WTC11 (cell line): Measurements from ENCODE around the gene ZIC4. TPM values are rescaled to one million over a fixed set of nuclear protein-coding genes. Genes with fewer than 3 reads are reported as not detected.

Experiments
- ATAC-seq: fragments of 200-7000 bp; cut with Tn5 transposase; 2 replicates; pipeline ENCODE4 v1.10.0; 2021; ENCODE audit warnings: mild to moderate bottlenecking, moderate library complexity
- CTCF ChIA-PET: fragments of 300-600 bp; sonication (Branson Sonifier 250); formaldehyde crosslinking; loops from one replicate; lab custom pipeline; 2021; ENCODE audit warnings: antibody characterized with exemption; lab: Charles Lee
- POLR2A ChIA-PET: fragments of 350-600 bp; sonication (Branson Sonifier 250); formaldehyde crosslinking; loops from one replicate; lab custom pipeline; 2021; ENCODE audit warnings: antibody characterized with exemption; lab: Charles Lee
- DNase-seq: peaks from one replicate; pipeline ENCODE4 v3.0.0; 2021; ENCODE audit warnings: low spot score
- H3K27ac Mint-ChIP-seq: 2 replicates; pipeline ENCODE4 v1.8.0; 2021; ENCODE audit warnings: mixed read lengths
- H3K27me3 Mint-ChIP-seq: 2 replicates; pipeline ENCODE4 v1.8.0; 2021; ENCODE audit warnings: low read depth, mild to moderate bottlenecking, moderate library complexity, mixed read lengths
- H3K36me3 Mint-ChIP-seq: 2 replicates; pipeline ENCODE4 v1.8.0; 2021; ENCODE audit warnings: mixed read lengths
- H3K4me1 Mint-ChIP-seq: 2 replicates; pipeline ENCODE4 v1.8.0; 2022; ENCODE audit warnings: mixed read lengths
- H3K4me3 Mint-ChIP-seq: 2 replicates; pipeline ENCODE4 v1.8.0; 2021; ENCODE audit warnings: mild to moderate bottlenecking, moderate library complexity, mixed read lengths
- H3K9me3 Mint-ChIP-seq: 2 replicates; pipeline ENCODE4 v1.8.0; 2021; ENCODE audit warnings: mixed read lengths
- HMGA2 ChIP-seq: fragments of 250-450 bp; sonication (Bioruptor Pico); IDR thresholded peaks from 2 replicates; pipeline ENCODE4 v1.4.0; 2021; ENCODE audit warnings: mild to moderate bottlenecking, moderate library complexity
- IRF2 ChIP-seq: sonication (generic); formaldehyde crosslinking; IDR thresholded peaks from 2 replicates; pipeline ENCODE4 v1.8.0; 2022; ENCODE audit warnings: low read depth, missing genetic modification reagents, borderline replicate concordance
- KAT7 ChIP-seq: sonication (generic); formaldehyde crosslinking; IDR thresholded peaks from 2 replicates; pipeline ENCODE4 v1.8.1; 2023; ENCODE audit warnings: missing genetic modification reagents, mild to moderate bottlenecking, borderline replicate concordance
- NR2C2 ChIP-seq: sonication (generic); formaldehyde crosslinking; IDR thresholded peaks from 2 replicates; pipeline ENCODE4 v1.8.0; 2022; ENCODE audit warnings: mild to moderate bottlenecking, missing genetic modification reagents
- OVOL2 ChIP-seq: fragments of 250-450 bp; sonication (Bioruptor Pico); IDR thresholded peaks from 2 replicates; pipeline ENCODE4 v1.9.0; 2021; ENCODE audit warnings: mild to moderate bottlenecking, borderline replicate concordance
- SMAD4 ChIP-seq: sonication (generic); formaldehyde crosslinking; IDR thresholded peaks from 2 replicates; pipeline ENCODE4 v1.8.0; 2022; ENCODE audit warnings: mild to moderate bottlenecking, missing genetic modification reagents
- TP53 ChIP-seq: sonication (generic); formaldehyde crosslinking; IDR thresholded peaks from 2 replicates; pipeline ENCODE4 v1.8.1; 2023; ENCODE audit warnings: mild to moderate bottlenecking, missing genetic modification reagents
- ZBTB21 ChIP-seq: sonication (generic); formaldehyde crosslinking; IDR thresholded peaks from 2 replicates; pipeline ENCODE4 v1.8.1; 2023; ENCODE audit warnings: mild to moderate bottlenecking, missing genetic modification reagents, borderline replicate concordance
- ZNF121 ChIP-seq: sonication (generic); formaldehyde crosslinking; IDR thresholded peaks from 2 replicates; pipeline ENCODE4 v1.8.0; 2023; ENCODE audit warnings: missing genetic modification reagents
- ZNF138 ChIP-seq: sonication (generic); formaldehyde crosslinking; conservative IDR thresholded peaks from 2 replicates; pipeline ENCODE4 v1.8.1; 2022; ENCODE audit warnings: mild to moderate bottlenecking, moderate library complexity, missing genetic modification reagents
- total RNA-seq: library from RNA; stranded (reverse); gene quantifications from 3 replicates; pipeline ENCODE4 v1.2.3, GENCODE V29; 2021
- TF ChIP-seq, protein P1 (sequence below): fragments of 250-450 bp; sonication (Bioruptor Pico); IDR thresholded peaks from 2 replicates; pipeline ENCODE4 v1.9.0; 2021; ENCODE audit warnings: mild to moderate bottlenecking
- TF ChIP-seq, protein P2 (sequence below): sonication (generic); formaldehyde crosslinking; IDR thresholded peaks from 2 replicates; pipeline ENCODE4 v1.8.1; 2022; ENCODE audit warnings: low read depth, missing genetic modification reagents, borderline replicate concordance
- TF ChIP-seq, protein P3 (sequence below): sonication (generic); formaldehyde crosslinking; IDR thresholded peaks from 2 replicates; pipeline ENCODE4 v1.8.0; 2022; ENCODE audit warnings: missing genetic modification reagents
- TF ChIP-seq, protein P4 (sequence below): fragments of 250-450 bp; sonication (Bioruptor Pico); IDR thresholded peaks from 2 replicates; pipeline ENCODE4 v1.8.0; 2021; ENCODE audit warnings: mild to moderate bottlenecking
- TF ChIP-seq, protein P5 (sequence below): fragments of 250-450 bp; sonication (Bioruptor Pico); IDR thresholded peaks from 2 replicates; pipeline ENCODE4 v1.9.0; 2021; ENCODE audit warnings: mild to moderate bottlenecking, borderline replicate concordance
- TF ChIP-seq, protein P6 (sequence below): sonication (generic); formaldehyde crosslinking; IDR thresholded peaks from 2 replicates; pipeline ENCODE4 v1.8.0; 2022; ENCODE audit warnings: mild to moderate bottlenecking, missing genetic modification reagents

The ZIC4 gene
- total RNA-seq, 1 experiment from 2014 or later: 3.5 TPM

DNA sequence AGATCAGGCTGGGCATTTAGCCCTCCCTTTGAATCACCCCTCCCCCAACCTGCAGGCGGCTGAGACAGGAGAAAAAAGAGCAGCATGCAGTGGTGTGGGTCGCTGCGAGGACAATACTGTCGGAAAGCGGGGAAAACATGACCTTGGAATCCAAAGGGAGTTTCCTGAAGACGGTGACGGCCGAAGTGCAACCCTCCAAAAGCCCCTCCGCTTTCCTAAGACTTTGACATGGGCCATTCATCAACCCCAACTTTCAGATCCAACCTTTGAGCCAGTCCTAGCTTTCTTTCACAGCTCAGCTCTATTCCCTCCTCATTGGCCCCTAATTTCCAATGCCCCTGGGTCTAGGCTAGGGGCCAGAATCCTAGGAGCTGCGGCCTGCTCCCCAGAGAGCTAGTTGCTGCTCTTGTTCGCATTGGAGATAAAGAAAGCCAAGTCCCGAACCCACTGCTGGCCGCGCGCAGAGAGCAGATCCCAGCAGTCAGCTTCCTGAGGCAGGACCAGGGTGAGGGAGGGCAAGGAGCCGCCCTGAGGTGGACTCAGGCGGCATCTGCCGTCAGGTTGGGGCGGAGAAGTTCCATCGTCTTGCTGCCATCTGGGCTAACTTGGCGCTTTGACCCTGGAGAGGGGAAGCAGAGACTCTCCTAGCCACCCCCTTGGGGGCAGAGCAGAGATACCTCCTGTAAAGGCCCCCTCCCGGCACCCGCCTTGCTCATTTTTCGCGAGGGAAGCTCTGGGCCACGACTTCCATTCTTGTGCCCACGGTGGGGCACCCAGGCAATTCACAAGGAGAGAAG is 914 bp downstream of the ZIC4 start:
- no peaks in the 10 kb centered on the region for H3K9me3 Mint-ChIP-seq
- POLR2A ChIA-PET: interaction anchor here (0.8 to 2.6 kb wide), 4 partner anchors 9 to 22 kb away, joined by 3 to 6 read pairs (median 4); no protein-coding TSS in a partner anchor
- DNase-seq (peak; percentile 44), ATAC-seq (peak; percentile 14)
- H3K4me1 Mint-ChIP-seq: peaks cover 85% of the 10 kb centered on the region
- no peak for TF ChIP-seq IRF2 (CRISPR knock-in tag)
- CTCF ChIA-PET: interaction anchor here (1.1 to 4.3 kb wide), 11 partner anchors 9 to 285 kb away, joined by 3 to 25 read pairs (median 5); no protein-coding TSS in a partner anchor
- H3K36me3 Mint-ChIP-seq: no peaks in the 10 kb centered on the region
- peak overlapping the region; percentile 56 for H3K4me3 Mint-ChIP-seq
- H3K27ac Mint-ChIP-seq: no peak overlapping the region
- H3K27me3 Mint-ChIP-seq: peaks cover 100% of the 10 kb centered on the region

DNA sequence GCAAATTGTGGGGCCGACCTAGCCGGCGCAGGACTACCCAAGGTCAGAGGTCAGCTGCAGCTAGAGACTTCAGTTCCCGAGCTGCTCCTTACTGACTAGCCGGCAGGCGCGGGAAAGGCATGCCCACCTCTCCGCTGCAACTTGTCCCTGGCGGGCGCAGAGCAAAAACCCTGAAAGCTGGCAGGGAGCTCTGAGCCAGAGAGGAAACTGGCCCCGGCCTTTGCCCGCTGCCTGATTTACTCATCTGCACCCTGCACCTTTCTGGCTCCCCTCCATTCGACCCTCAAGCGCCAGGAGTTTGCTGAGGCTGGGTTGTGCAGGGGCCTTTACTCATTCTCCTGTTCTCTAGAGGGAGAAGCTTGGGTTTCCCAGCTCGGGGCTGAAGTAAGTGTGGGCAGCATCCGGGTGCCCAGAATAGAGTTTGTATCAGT is 1.5 kb downstream of the ZIC4 start:
- peak overlapping the region; percentile 56 for H3K4me3 Mint-ChIP-seq
- TF ChIP-seq TP53 (CRISPR knock-in tag) (no peak), SMAD4 (CRISPR knock-in tag) (no peak), ZNF138 (no peak), KAT7 (no peak), ZBTB21 (CRISPR knock-in tag) (no peak), HMGA2 (no peak), NR2C2 (CRISPR knock-in tag) (no peak)
- TF ChIP-seq, protein P1, sequence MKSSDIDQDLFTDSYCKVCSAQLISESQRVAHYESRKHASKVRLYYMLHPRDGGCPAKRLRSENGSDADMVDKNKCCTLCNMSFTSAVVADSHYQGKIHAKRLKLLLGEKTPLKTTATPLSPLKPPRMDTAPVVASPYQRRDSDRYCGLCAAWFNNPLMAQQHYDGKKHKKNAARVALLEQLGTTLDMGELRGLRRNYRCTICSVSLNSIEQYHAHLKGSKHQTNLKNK (CRISPR knock-in tag): no peak
- TF ChIP-seq, protein P2, sequence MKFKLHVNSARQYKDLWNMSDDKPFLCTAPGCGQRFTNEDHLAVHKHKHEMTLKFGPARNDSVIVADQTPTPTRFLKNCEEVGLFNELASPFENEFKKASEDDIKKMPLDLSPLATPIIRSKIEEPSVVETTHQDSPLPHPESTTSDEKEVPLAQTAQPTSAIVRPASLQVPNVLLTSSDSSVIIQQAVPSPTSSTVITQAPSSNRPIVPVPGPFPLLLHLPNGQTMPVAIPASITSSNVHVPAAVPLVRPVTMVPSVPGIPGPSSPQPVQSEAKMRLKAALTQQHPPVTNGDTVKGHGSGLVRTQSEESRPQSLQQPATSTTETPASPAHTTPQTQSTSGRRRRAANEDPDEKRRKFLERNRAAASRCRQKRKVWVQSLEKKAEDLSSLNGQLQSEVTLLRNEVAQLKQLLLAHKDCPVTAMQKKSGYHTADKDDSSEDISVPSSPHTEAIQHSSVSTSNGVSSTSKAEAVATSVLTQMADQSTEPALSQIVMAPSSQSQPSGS: no peak
- ChIA-PET POLR2A (interaction anchor here (0.6 to 2.6 kb wide), 4 partner anchors 11 to 21 kb away, joined by 3 to 6 read pairs (median 4); no protein-coding TSS in a partner anchor), CTCF (interaction anchor here (1.1 to 4.3 kb wide), 11 partner anchors 8 to 284 kb away, joined by 3 to 25 read pairs (median 5); no protein-coding TSS in a partner anchor)
- H3K27me3 Mint-ChIP-seq: peaks cover 100% of the 10 kb centered on the region
- ATAC-seq (peak; percentile 17), DNase-seq (peak; percentile 35)
- H3K36me3 Mint-ChIP-seq: no peaks in the 10 kb centered on the region
- H3K9me3 Mint-ChIP-seq: no peaks in the 10 kb centered on the region
- H3K27ac Mint-ChIP-seq: no peak overlapping the region
- peaks cover 86% of the 10 kb centered on the region for H3K4me1 Mint-ChIP-seq

DNA sequence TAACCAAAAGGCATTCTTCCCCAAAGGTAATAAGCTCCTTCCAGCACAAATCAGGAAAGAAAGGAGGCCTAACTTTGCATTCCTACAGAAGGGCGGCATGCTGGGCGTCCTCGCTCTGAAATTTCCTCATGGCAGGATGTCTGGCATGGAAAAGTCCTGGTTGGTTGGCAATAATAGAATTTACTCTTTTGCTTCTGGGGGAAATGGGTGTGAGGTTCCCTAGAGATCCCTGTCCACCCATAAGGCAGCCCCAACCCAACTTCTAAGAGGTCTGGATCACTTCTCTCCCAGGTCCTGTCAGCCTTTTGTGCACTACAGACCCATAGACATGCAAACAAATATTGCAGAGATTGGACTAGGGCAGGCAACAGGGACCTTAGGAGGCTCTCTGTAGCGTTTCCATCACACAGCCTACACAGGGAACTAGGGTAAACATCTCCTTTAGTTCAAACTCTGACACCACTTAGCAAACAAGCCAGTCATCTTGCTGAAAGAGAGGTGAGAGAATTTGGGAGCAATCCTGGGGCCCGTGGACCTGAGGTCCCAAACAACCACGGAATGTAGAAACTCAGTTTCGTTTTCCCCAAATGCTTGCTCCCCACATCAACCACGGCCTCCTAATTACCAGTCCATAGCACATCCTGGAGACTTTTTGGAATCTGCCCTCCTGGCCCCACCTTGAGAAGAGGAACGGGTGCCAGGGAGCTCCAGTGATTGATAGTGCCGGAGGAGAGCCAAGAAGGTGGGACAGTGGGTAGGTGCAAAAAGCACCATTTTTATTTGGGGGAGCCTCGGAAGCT is 2.1 kb downstream of the ZIC4 start:
- CTCF ChIA-PET: interaction anchor here (1.1 to 4.3 kb wide), 10 partner anchors 7 to 284 kb away, joined by 3 to 25 read pairs (median 7); no protein-coding TSS in a partner anchor
- H3K4me1 Mint-ChIP-seq: peaks cover 88% of the 10 kb centered on the region

More for the DNA sequence above, 2.1 kb downstream of the ZIC4 start:
- H3K9me3 Mint-ChIP-seq: no peaks in the 10 kb centered on the region
- peak overlapping the region; percentile 56 for H3K4me3 Mint-ChIP-seq
- TF ChIP-seq OVOL2 (CRISPR knock-in tag) (no peak), ZNF121 (CRISPR knock-in tag) (no peak)
- TF ChIP-seq, protein P3, sequence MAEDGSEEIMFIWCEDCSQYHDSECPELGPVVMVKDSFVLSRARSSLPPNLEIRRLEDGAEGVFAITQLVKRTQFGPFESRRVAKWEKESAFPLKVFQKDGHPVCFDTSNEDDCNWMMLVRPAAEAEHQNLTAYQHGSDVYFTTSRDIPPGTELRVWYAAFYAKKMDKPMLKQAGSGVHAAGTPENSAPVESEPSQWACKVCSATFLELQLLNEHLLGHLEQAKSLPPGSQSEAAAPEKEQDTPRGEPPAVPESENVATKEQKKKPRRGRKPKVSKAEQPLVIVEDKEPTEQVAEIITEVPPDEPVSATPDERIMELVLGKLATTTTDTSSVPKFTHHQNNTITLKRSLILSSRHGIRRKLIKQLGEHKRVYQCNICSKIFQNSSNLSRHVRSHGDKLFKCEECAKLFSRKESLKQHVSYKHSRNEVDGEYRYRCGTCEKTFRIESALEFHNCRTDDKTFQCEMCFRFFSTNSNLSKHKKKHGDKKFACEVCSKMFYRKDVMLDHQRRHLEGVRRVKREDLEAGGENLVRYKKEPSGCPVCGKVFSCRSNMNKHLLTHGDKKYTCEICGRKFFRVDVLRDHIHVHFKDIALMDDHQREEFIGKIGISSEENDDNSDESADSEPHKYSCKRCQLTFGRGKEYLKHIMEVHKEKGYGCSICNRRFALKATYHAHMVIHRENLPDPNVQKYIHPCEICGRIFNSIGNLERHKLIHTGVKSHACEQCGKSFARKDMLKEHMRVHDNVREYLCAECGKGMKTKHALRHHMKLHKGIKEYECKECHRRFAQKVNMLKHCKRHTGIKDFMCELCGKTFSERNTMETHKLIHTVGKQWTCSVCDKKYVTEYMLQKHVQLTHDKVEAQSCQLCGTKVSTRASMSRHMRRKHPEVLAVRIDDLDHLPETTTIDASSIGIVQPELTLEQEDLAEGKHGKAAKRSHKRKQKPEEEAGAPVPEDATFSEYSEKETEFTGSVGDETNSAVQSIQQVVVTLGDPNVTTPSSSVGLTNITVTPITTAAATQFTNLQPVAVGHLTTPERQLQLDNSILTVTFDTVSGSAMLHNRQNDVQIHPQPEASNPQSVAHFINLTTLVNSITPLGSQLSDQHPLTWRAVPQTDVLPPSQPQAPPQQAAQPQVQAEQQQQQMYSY (CRISPR knock-in tag): no peak
- TF ChIP-seq, protein P4, sequence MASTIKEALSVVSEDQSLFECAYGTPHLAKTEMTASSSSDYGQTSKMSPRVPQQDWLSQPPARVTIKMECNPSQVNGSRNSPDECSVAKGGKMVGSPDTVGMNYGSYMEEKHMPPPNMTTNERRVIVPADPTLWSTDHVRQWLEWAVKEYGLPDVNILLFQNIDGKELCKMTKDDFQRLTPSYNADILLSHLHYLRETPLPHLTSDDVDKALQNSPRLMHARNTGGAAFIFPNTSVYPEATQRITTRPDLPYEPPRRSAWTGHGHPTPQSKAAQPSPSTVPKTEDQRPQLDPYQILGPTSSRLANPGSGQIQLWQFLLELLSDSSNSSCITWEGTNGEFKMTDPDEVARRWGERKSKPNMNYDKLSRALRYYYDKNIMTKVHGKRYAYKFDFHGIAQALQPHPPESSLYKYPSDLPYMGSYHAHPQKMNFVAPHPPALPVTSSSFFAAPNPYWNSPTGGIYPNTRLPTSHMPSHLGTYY (CRISPR knock-in tag): no peak
- TF ChIP-seq, protein P5, sequence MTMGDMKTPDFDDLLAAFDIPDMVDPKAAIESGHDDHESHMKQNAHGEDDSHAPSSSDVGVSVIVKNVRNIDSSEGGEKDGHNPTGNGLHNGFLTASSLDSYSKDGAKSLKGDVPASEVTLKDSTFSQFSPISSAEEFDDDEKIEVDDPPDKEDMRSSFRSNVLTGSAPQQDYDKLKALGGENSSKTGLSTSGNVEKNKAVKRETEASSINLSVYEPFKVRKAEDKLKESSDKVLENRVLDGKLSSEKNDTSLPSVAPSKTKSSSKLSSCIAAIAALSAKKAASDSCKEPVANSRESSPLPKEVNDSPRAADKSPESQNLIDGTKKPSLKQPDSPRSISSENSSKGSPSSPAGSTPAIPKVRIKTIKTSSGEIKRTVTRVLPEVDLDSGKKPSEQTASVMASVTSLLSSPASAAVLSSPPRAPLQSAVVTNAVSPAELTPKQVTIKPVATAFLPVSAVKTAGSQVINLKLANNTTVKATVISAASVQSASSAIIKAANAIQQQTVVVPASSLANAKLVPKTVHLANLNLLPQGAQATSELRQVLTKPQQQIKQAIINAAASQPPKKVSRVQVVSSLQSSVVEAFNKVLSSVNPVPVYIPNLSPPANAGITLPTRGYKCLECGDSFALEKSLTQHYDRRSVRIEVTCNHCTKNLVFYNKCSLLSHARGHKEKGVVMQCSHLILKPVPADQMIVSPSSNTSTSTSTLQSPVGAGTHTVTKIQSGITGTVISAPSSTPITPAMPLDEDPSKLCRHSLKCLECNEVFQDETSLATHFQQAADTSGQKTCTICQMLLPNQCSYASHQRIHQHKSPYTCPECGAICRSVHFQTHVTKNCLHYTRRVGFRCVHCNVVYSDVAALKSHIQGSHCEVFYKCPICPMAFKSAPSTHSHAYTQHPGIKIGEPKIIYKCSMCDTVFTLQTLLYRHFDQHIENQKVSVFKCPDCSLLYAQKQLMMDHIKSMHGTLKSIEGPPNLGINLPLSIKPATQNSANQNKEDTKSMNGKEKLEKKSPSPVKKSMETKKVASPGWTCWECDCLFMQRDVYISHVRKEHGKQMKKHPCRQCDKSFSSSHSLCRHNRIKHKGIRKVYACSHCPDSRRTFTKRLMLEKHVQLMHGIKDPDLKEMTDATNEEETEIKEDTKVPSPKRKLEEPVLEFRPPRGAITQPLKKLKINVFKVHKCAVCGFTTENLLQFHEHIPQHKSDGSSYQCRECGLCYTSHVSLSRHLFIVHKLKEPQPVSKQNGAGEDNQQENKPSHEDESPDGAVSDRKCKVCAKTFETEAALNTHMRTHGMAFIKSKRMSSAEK: no peak
- TF ChIP-seq, protein P6, sequence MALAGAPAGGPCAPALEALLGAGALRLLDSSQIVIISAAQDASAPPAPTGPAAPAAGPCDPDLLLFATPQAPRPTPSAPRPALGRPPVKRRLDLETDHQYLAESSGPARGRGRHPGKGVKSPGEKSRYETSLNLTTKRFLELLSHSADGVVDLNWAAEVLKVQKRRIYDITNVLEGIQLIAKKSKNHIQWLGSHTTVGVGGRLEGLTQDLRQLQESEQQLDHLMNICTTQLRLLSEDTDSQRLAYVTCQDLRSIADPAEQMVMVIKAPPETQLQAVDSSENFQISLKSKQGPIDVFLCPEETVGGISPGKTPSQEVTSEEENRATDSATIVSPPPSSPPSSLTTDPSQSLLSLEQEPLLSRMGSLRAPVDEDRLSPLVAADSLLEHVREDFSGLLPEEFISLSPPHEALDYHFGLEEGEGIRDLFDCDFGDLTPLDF (CRISPR knock-in tag): no peak
- TF ChIP-seq, all 79 proteins: peak for 0
- ATAC-seq (no peak), DNase-seq (no peak)
- POLR2A ChIA-PET: interaction anchor here (0.6 to 2.6 kb wide), 3 partner anchors 11 to 17 kb away, joined by 3 to 6 read pairs (median 4); no protein-coding TSS in a partner anchor
- H3K27ac Mint-ChIP-seq: no peak overlapping the region
- H3K36me3 Mint-ChIP-seq: no peaks in the 10 kb centered on the region
- H3K27me3 Mint-ChIP-seq: peaks cover 100% of the 10 kb centered on the region
